IMR-90 (cell line): Measurements from ENCODE around the gene PTS.

Experiments
- BHLHE40 ChIP-seq: fragments of 150-350 bp; IDR thresholded peaks from 2 replicates; pipeline ENCODE4 v1.6.1; 2016; ENCODE audit warnings: mild to moderate bottlenecking, low read depth, low read length
- POLR2A ChIP-seq: IDR thresholded peaks from 2 replicates; pipeline ENCODE4 v1.6.1; 2012; ENCODE audit warnings: mild to moderate bottlenecking, low read depth, low read length
- TF ChIP-seq, protein P1 (sequence below): fragments of 150-350 bp; IDR thresholded peaks from 2 replicates; pipeline ENCODE4 v1.6.1; 2016; ENCODE audit warnings: low read depth, mild to moderate bottlenecking, low read length, moderate library complexity, borderline replicate concordance
- TF ChIP-seq, protein P2 (sequence below): conservative IDR thresholded peaks from 2 replicates; pipeline ENCODE4 v1.5.1; 2012; ENCODE audit warnings: mild to moderate bottlenecking, low read depth, low read length, improper control_type of control experiment

DNA sequence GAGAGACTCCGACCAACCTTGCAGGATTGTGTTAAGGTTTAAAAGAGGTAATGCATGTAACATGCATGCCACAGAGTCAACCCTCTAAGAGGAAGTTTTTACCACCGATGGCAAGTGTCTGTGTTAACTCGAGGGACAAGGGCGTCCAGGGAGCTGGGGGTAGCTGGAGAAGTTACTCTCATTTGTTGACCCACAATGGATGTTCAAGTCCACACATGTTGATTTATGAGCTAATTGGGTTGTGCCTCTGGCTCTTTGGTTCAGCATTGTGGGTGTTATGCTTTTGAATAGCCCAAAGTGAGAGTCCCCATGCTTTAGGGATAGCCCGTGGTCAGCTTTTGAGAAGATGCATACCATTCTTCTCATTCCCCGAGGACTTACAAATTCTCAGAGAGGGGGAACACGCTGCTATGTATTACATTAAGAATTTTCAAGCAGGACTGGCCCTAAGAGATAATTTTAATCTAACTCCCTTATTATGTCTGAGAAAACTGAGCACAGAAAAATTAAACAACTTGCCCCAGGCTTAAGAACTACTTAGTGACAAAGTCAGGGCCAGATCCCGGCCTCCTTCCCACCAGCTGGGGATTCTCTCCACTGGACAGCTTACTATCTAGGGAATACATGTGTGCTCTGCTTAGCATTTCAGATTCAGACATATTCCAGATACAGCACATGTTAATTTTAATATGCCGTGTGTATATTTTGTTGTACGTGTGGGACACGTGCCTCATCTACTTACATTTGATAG is 39.6 kb downstream of the PTS start:
- no peak for TF ChIP-seq BHLHE40
- TF ChIP-seq, protein P1, sequence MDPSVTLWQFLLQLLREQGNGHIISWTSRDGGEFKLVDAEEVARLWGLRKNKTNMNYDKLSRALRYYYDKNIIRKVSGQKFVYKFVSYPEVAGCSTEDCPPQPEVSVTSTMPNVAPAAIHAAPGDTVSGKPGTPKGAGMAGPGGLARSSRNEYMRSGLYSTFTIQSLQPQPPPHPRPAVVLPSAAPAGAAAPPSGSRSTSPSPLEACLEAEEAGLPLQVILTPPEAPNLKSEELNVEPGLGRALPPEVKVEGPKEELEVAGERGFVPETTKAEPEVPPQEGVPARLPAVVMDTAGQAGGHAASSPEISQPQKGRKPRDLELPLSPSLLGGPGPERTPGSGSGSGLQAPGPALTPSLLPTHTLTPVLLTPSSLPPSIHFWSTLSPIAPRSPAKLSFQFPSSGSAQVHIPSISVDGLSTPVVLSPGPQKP = no peak
- TF ChIP-seq, protein P2, sequence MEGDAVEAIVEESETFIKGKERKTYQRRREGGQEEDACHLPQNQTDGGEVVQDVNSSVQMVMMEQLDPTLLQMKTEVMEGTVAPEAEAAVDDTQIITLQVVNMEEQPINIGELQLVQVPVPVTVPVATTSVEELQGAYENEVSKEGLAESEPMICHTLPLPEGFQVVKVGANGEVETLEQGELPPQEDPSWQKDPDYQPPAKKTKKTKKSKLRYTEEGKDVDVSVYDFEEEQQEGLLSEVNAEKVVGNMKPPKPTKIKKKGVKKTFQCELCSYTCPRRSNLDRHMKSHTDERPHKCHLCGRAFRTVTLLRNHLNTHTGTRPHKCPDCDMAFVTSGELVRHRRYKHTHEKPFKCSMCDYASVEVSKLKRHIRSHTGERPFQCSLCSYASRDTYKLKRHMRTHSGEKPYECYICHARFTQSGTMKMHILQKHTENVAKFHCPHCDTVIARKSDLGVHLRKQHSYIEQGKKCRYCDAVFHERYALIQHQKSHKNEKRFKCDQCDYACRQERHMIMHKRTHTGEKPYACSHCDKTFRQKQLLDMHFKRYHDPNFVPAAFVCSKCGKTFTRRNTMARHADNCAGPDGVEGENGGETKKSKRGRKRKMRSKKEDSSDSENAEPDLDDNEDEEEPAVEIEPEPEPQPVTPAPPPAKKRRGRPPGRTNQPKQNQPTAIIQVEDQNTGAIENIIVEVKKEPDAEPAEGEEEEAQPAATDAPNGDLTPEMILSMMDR = no peak
- TF ChIP-seq POLR2A = no peak
